H9 (cell line): ENCODE results near the gene YEATS2. TPM values are rescaled to one million over a fixed set of nuclear protein-coding genes. Genes with fewer than 3 reads are reported as not detected.

Source experiments
- DNase-seq: peaks from one replicate; pipeline ENCODE4 v3.0.0-alpha.2; 2017
- H2AFZ ChIP-seq: one replicate; pipeline ENCODE4 v1.6.1; 2013; ENCODE audit warnings: mild to moderate bottlenecking, low read length, control low read depth, moderate library complexity
- H2AK5ac ChIP-seq: 2 replicates; pipeline ENCODE4 v1.6.1; 2013; ENCODE audit warnings: low read length, control low read depth, mixed read lengths; ENCODE audit not compliant: insufficient read length
- H2BK120ac ChIP-seq: one replicate; pipeline ENCODE4 v1.6.1; 2013; ENCODE audit warnings: low read depth, mild to moderate bottlenecking, low read length, control low read depth, inconsistent platforms; ENCODE audit not compliant: poor library complexity, severe bottlenecking
- H2BK12ac ChIP-seq: 2 replicates; pipeline ENCODE4 v1.6.1; 2013; ENCODE audit warnings: low read length, control low read depth, mixed read lengths, low read depth; ENCODE audit not compliant: insufficient read length
- H2BK15ac ChIP-seq: 2 replicates; pipeline ENCODE4 v1.6.1; 2013; ENCODE audit warnings: low read depth, low read length, control low read depth
- H2BK20ac ChIP-seq: one replicate; pipeline ENCODE4 v1.6.1; 2013; ENCODE audit warnings: low read depth, mild to moderate bottlenecking, low read length, control low read depth, inconsistent platforms; ENCODE audit not compliant: poor library complexity, severe bottlenecking
- H2BK5ac ChIP-seq: 2 replicates; pipeline ENCODE4 v1.6.1; 2013; ENCODE audit warnings: low read length, control low read depth, mixed read lengths; ENCODE audit not compliant: insufficient read length
- H3K14ac ChIP-seq: 2 replicates; pipeline ENCODE4 v1.6.1; 2013; ENCODE audit warnings: low read length, control low read depth; ENCODE audit not compliant: insufficient read depth
- H3K18ac ChIP-seq: 2 replicates; pipeline ENCODE4 v1.6.1; 2013; ENCODE audit warnings: low read depth, mild to moderate bottlenecking, mixed read lengths, low read length, control low read depth; ENCODE audit not compliant: insufficient read length
- H3K23ac ChIP-seq: 2 replicates; pipeline ENCODE4 v1.6.1; 2013; ENCODE audit warnings: low read length, control low read depth, mixed read lengths, low read depth; ENCODE audit not compliant: insufficient read length
- H3K23me2 ChIP-seq: 2 replicates; pipeline ENCODE4 v1.6.1; 2013; ENCODE audit warnings: low read depth, mild to moderate bottlenecking, mixed read lengths, low read length, control low read depth; ENCODE audit not compliant: insufficient read length, poor library complexity, severe bottlenecking
- H3K27ac ChIP-seq: 2 replicates; pipeline ENCODE4 v1.5.1; 2013; ENCODE audit warnings: low read length, control low read depth, mixed read lengths, low read depth; ENCODE audit not compliant: insufficient read length
- H3K27me3 ChIP-seq: 2 replicates; pipeline ENCODE4 v1.6.1; 2013; ENCODE audit warnings: low read length, control low read depth, inconsistent platforms; ENCODE audit not compliant: insufficient read depth
- H3K4ac ChIP-seq: 2 replicates; pipeline ENCODE4 v1.6.1; 2013; ENCODE audit warnings: low read depth, mild to moderate bottlenecking, control low read depth, inconsistent platforms, low read length, moderate library complexity
- H3K4me1 ChIP-seq: 2 replicates; pipeline ENCODE4 v1.6.1; 2013; ENCODE audit warnings: low read length, control low read depth, inconsistent platforms; ENCODE audit not compliant: insufficient read depth
- H3K4me2 ChIP-seq: 2 replicates; pipeline ENCODE4 v1.6.1; 2013; ENCODE audit warnings: low read length, control low read depth, mixed read lengths; ENCODE audit not compliant: insufficient read length, insufficient read depth
- H3K56ac ChIP-seq: 2 replicates; pipeline ENCODE4 v1.6.1; 2013; ENCODE audit warnings: low read depth, mild to moderate bottlenecking, mixed read lengths, low read length, control low read depth; ENCODE audit not compliant: insufficient read length
- H3K79me1 ChIP-seq: 2 replicates; pipeline ENCODE4 v1.6.1; 2013; ENCODE audit warnings: low read depth, mild to moderate bottlenecking, moderate library complexity, low read length, control low read depth, inconsistent platforms; ENCODE audit not compliant: insufficient read depth, poor library complexity, severe bottlenecking
- H3K79me2 ChIP-seq: 2 replicates; pipeline ENCODE4 v1.6.1; 2013; ENCODE audit warnings: low read length, control low read depth, inconsistent platforms; ENCODE audit not compliant: insufficient read depth
- H3K9ac ChIP-seq: 2 replicates; pipeline ENCODE4 v1.6.1; 2013; ENCODE audit warnings: low read length, control low read depth, mixed read lengths; ENCODE audit not compliant: insufficient read length; ENCODE audit errors: extremely low read depth
- H3K9me3 ChIP-seq: one replicate; pipeline ENCODE4 v1.6.1; 2013; ENCODE audit warnings: low read depth, low read length, inconsistent platforms; ENCODE audit not compliant: control insufficient read depth
- H3T11ph ChIP-seq: one replicate; pipeline ENCODE4 v1.6.1; 2013; ENCODE audit warnings: mild to moderate bottlenecking, low read length, control low read depth, inconsistent platforms
- H4K20me1 ChIP-seq: one replicate; pipeline ENCODE4 v1.6.1; 2013; ENCODE audit not compliant: control insufficient read depth, insufficient read length, insufficient read depth
- H4K5ac ChIP-seq: 2 replicates; pipeline ENCODE4 v1.6.1; 2013; ENCODE audit warnings: low read depth, mild to moderate bottlenecking, mixed read lengths, low read length, control low read depth; ENCODE audit not compliant: insufficient read length
- H4K8ac ChIP-seq: replicated peaks from 2 replicates; pipeline ENCODE4 v1.6.1; 2013; ENCODE audit warnings: low read length, control low read depth, mixed read lengths, low read depth; ENCODE audit not compliant: insufficient read length
- H4K91ac ChIP-seq: 2 replicates; pipeline ENCODE4 v1.6.1; 2013; ENCODE audit warnings: low read depth, mild to moderate bottlenecking, moderate library complexity, mixed read lengths, low read length, control low read depth; ENCODE audit not compliant: insufficient read length
- H3K27ac Mint-ChIP-seq, 3 experiments: 2 replicates in 2 of 3; 3 replicates in 1 of 3; pipeline ENCODE4 v1.8.0; 2020 to 2021; ENCODE audit warnings: mixed read lengths in 3 of 3, mild to moderate bottlenecking in 1 of 3, moderate library complexity in 1 of 3
- H3K27me3 Mint-ChIP-seq: 2 replicates; pipeline ENCODE4 v1.8.0; 2021; ENCODE audit warnings: low read depth, mild to moderate bottlenecking, moderate library complexity, mixed read lengths
- H3K36me3 Mint-ChIP-seq, 3 experiments: 2 replicates in 2 of 3; 3 replicates in 1 of 3; pipeline ENCODE4 v1.8.0; 2020 to 2021; ENCODE audit warnings: low read depth in 3 of 3, mixed read lengths in 3 of 3; ENCODE audit not compliant: insufficient read depth in 1 of 3
- H3K4me1 Mint-ChIP-seq, 2 experiments: 2 replicates each; pipeline ENCODE4 v1.8.0; 2020; ENCODE audit warnings: mixed read lengths in 2 of 2
- H3K4me3 Mint-ChIP-seq, 2 experiments: 2 replicates in 1 of 2; 3 replicates in 1 of 2; pipeline ENCODE4 v1.8.0; 2020 to 2021; ENCODE audit warnings: mild to moderate bottlenecking in 2 of 2, mixed read lengths in 2 of 2, moderate library complexity in 1 of 2
- H3K9me3 Mint-ChIP-seq, 2 experiments: 2 replicates in 1 of 2; 3 replicates in 1 of 2; pipeline ENCODE4 v1.8.0; 2020; ENCODE audit warnings: mild to moderate bottlenecking in 2 of 2, mixed read lengths in 2 of 2, moderate library complexity in 1 of 2
- WGBS: extraction: QIAGEN DNeasy Blood & Tissue Kit; methylation state at CpG from one replicate; pipeline ENCODE4 v1.1.7; 2013; ENCODE audit warnings: missing lambda C conversion rate, low lambda C conversion rate, mixed read lengths; ENCODE audit not compliant: insufficient read length; ENCODE audit errors: extremely low coverage; 5-methylcytosine and 5-hydroxymethylcytosine counted together
- total RNA-seq: library from RNA; stranded (reverse); gene quantifications from 2 replicates; pipeline ENCODE4 v1.2.1, GENCODE V29; 2021
- TF ChIP-seq, protein P1 (sequence below): fragments of 200-600 bp; sonication (generic); conservative IDR thresholded peaks from 3 replicates; pipeline ENCODE4 v1.8.0; 2021; ENCODE audit warnings: antibody characterized with exemption, mild to moderate bottlenecking

The YEATS2 gene
- total RNA-seq, 1 experiment from 2014 or later, result 40.3 TPM

DNA sequence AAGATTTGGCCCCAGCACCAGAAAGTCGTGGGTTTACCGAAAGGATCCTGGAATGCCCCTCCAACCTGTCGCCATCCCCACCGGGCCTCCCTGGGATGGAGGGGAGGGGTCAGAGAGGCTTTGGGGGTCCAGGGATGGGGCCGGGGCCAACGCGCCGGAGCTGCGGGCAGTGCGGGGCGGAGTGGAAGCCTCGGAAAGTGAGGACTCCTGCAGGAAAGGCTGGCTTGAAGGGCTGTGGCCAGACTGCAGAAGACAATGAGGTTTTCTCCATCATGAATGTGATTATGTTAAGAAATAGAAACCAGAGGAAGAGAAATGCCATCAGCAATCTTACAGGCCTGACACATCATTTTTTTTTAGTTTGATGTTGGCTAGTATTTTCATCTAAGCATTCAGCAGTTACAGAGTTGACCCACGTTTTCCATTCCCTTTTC is 738 bp downstream of the YEATS2 start:
- no peak for DNase-seq
- Mint-ChIP-seq H3K4me3 (peak overlapping the region; percentile 72 to 89), H3K4me1 (peaks cover 29 to 37% of the 10 kb centered on the region in 2 experiments), H3K27me3 (no peaks in the 10 kb centered on the region), H3K27ac (peak overlapping the region in 2 of 3 experiments; percentile 80 to 94; a peak in 4 of 7 replicates), H3K36me3 (peaks cover 5 to 6% (median 5%) of the 10 kb centered on the region in 3 experiments; a peak in 6 of 7 replicates), H3K9me3 (no peaks in the 10 kb centered on the region)
- H4K5ac ChIP-seq, result no peak overlapping the region
- no peaks in the 10 kb centered on the region for H3K27me3 ChIP-seq
- peak overlapping the region; percentile 80 for H3K4me2 ChIP-seq
- no peak overlapping the region for H4K8ac ChIP-seq
- H4K20me1 ChIP-seq, result no peaks in the 10 kb centered on the region
- H3K23ac ChIP-seq, result no peak overlapping the region
- H2AK5ac ChIP-seq, result no peak overlapping the region
- peaks cover 8% of the 10 kb centered on the region for H3K23me2 ChIP-seq
- H2BK5ac ChIP-seq, result no peak overlapping the region
- H3K18ac ChIP-seq, result peak overlapping the region; percentile 4
- no peak overlapping the region for H2BK120ac ChIP-seq
- no peak overlapping the region for H2BK15ac ChIP-seq
- no CpG with 5 or more reads among the region's 13 CpGs for whole genome bisulfite sequencing
- TF ChIP-seq, protein P1, sequence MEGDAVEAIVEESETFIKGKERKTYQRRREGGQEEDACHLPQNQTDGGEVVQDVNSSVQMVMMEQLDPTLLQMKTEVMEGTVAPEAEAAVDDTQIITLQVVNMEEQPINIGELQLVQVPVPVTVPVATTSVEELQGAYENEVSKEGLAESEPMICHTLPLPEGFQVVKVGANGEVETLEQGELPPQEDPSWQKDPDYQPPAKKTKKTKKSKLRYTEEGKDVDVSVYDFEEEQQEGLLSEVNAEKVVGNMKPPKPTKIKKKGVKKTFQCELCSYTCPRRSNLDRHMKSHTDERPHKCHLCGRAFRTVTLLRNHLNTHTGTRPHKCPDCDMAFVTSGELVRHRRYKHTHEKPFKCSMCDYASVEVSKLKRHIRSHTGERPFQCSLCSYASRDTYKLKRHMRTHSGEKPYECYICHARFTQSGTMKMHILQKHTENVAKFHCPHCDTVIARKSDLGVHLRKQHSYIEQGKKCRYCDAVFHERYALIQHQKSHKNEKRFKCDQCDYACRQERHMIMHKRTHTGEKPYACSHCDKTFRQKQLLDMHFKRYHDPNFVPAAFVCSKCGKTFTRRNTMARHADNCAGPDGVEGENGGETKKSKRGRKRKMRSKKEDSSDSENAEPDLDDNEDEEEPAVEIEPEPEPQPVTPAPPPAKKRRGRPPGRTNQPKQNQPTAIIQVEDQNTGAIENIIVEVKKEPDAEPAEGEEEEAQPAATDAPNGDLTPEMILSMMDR, result no peak
- peaks cover 39% of the 10 kb centered on the region; the same call in 1 of the 2 replicates for H3K79me2 ChIP-seq
- no peaks in the 10 kb centered on the region for H3K9me3 ChIP-seq
- H2BK20ac ChIP-seq, result no peak overlapping the region
- no peak overlapping the region; the same call in 1 of the 2 replicates for H3K4ac ChIP-seq
- no peak overlapping the region for H3T11ph ChIP-seq
- H3K9ac ChIP-seq, result peak overlapping the region; percentile 92
- H3K14ac ChIP-seq, result peak overlapping the region; percentile 80
- H2BK12ac ChIP-seq, result no peak overlapping the region
- H2AFZ ChIP-seq, result no peak overlapping the region
- H4K91ac ChIP-seq, result no peak overlapping the region
- no peak overlapping the region for H3K56ac ChIP-seq
- H3K79me1 ChIP-seq, result no peaks in the 10 kb centered on the region
- H3K4me1 ChIP-seq, result peaks cover 3% of the 10 kb centered on the region; the same call in 1 of the 2 replicates
- no peak overlapping the region for H3K27ac ChIP-seq
